Measurements from ENCODE around the gene MAD1L1. TPM values are rescaled to one million over a fixed set of nuclear protein-coding genes. Genes with fewer than 3 reads are reported as not detected.

MAD1L1 gene
- total and polyA plus RNA-seq, 2 of the 13 experiments (the other 11 are each of a cell fraction or from before 2014, with no cell fraction given) = 17.4 to 64.7 TPM

DNA sequence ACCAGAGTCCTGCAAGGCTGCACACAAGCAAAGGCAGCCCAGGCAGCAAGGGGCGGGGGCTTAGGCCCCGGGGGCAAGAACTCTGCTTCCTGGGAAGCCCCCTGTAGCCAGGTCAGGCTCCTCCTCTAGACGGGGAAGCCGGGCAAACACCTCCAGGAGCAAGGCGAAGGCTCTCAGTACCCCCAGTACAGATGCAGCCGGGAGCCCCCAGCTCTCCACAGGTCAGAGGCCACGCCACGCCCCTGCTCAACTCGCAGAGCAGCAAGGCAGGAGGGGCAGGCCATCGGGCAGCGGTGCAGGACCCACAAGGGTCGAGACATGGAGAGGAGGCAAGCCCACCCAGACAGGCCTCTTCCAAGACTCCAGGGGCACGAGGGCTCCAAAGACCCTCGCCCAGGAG, 108.8 kb downstream of the MAD1L1 start (continued):
- TF ChIP-seq, protein P1, sequence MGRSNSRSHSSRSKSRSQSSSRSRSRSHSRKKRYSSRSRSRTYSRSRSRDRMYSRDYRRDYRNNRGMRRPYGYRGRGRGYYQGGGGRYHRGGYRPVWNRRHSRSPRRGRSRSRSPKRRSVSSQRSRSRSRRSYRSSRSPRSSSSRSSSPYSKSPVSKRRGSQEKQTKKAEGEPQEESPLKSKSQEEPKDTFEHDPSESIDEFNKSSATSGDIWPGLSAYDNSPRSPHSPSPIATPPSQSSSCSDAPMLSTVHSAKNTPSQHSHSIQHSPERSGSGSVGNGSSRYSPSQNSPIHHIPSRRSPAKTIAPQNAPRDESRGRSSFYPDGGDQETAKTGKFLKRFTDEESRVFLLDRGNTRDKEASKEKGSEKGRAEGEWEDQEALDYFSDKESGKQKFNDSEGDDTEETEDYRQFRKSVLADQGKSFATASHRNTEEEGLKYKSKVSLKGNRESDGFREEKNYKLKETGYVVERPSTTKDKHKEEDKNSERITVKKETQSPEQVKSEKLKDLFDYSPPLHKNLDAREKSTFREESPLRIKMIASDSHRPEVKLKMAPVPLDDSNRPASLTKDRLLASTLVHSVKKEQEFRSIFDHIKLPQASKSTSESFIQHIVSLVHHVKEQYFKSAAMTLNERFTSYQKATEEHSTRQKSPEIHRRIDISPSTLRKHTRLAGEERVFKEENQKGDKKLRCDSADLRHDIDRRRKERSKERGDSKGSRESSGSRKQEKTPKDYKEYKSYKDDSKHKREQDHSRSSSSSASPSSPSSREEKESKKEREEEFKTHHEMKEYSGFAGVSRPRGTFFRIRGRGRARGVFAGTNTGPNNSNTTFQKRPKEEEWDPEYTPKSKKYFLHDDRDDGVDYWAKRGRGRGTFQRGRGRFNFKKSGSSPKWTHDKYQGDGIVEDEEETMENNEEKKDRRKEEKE (IDR thresholded peaks at IDR 0.05) = no peak

GRCh38 chr7:2123360-2123759, 109.4 kb downstream of the MAD1L1 start:
- BruUV-seq (replicated peaks) = no TSS peak
- TF ChIP-seq NFIB (CRISPR knock-in tag; IDR thresholded peaks at IDR 0.05; ENCODE audit: borderline replicate concordance) (no peak), RARA (CRISPR knock-in tag; IDR thresholded peaks at IDR 0.05) (no peak), ZNF263 (CRISPR knock-in tag; IDR thresholded peaks at IDR 0.05) (peak; percentile 80)
- TF ChIP-seq, protein P2, sequence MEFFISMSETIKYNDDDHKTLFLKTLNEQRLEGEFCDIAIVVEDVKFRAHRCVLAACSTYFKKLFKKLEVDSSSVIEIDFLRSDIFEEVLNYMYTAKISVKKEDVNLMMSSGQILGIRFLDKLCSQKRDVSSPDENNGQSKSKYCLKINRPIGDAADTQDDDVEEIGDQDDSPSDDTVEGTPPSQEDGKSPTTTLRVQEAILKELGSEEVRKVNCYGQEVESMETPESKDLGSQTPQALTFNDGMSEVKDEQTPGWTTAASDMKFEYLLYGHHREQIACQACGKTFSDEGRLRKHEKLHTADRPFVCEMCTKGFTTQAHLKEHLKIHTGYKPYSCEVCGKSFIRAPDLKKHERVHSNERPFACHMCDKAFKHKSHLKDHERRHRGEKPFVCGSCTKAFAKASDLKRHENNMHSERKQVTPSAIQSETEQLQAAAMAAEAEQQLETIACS (CRISPR knock-in tag; IDR thresholded peaks at IDR 0.05) = no peak
- Histone ChIP-seq H3K27me3 (ENCODE audit: control insufficient read depth in 1 of 2, insufficient read depth in 2 of 2, low read length in 2 of 2) (no peaks in the 10 kb centered on the region), H3K36me3 (replicated peaks in 1 of 2; ENCODE audit: control insufficient read depth in 1 of 2, insufficient read depth in 2 of 2, low read length in 2 of 2) (peaks cover 10 to 27% of the 10 kb centered on the region in 2 experiments; a peak in 4 of 5 replicates), H3K79me2 (ENCODE audit: insufficient read depth, low read length) (no peaks in the 10 kb centered on the region), H3K4me2 (ENCODE audit: low read depth, low read length) (no peak overlapping the region), H4K20me1 (ENCODE audit: insufficient read depth, low read length) (no peaks in the 10 kb centered on the region), H2AFZ (ENCODE audit: low read length) (no peak overlapping the region), H3K9me3 (ENCODE audit: low read length) (no peaks in the 10 kb centered on the region), H3K4me1 (ENCODE audit: insufficient read depth, low read length) (no peaks in the 10 kb centered on the region), H3K4me3 (replicated peaks in 1 of 3; ENCODE audit: insufficient read depth in 1 of 3, low read depth in 2 of 3, low read length in 3 of 3) (no peak overlapping the region), H3K27ac (ENCODE audit: extremely low read length, insufficient read depth, low read length) (no peak overlapping the region), H3K9ac (ENCODE audit: insufficient read depth, low read depth, low read length) (no peak overlapping the region)
- in situ Hi-C loops (cut with HindIII; ENCODE audit: extremely low pct_ligation_motif_present, low pct_unique_long_range_greater_than_20kb) (no loop called here), intact Hi-C loops (cut with micrococcal nuclease; ENCODE audit: unreplicated experiment) (no loop called here)
- WGBS (ENCODE audit: low lambda C conversion rate) = 97% methylated on average over 20 of the region's 25 CpGs
- DNase-seq (ENCODE audit: low spot score) (no peak), ATAC-seq (no peak), FAIRE-seq (no peak)
- CTCF ChIA-PET (ENCODE audit: low intra/inter-chr PET ratio, low total read pairs) = no interaction called here
- POLR2A ChIA-PET = no interaction called here

Measured in HepG2 (cell line).